ENCODE data around the gene ATP6V0E1. TPM values are rescaled to one million over a fixed set of nuclear protein-coding genes. Genes with fewer than 3 reads are reported as not detected.

The ATP6V0E1 gene
- total RNA-seq, 4 donors from 2014 or later = 170 to 254 (median 198) TPM

DNA sequence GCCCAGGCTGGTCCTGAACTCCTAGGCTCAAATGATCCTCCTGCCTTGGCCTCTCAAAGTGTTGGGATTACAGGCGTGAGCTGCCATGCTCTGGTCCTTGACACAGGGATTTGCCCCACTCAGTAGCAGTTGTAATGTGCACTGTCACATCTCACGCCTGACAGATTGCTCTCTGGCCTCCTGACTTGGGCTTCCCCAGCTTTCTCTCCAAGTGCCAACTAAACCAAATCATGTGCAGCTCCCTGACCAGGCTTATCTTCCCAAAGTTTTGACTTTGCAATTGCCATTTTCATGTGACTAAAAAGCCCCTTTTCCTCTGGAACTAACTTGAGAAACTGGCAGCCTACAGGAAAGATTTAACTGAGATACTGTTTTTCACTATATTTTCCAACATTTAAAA is 13.7 kb upstream of the ATP6V0E1 start:
- H3K4me1 ChIP-seq = no peaks in the 10 kb centered on the region
- 89 to 93% methylated on average over 2 of the region's 2 CpGs for WGBS, 2 donors
- no peaks in the 10 kb centered on the region for H3K27me3 ChIP-seq
- peaks cover 8 to 10% of the 10 kb centered on the region in 2 donors for H3K36me3 ChIP-seq
- no peak for DNase-seq
- intact Hi-C loops (cut with DNase I) = no loop called here
- no peak overlapping the region for H3K27ac ChIP-seq
- no peak overlapping the region for H3K4me3 ChIP-seq (replicated peaks in 1 of 3)
- H3K9me3 ChIP-seq = no peaks in the 10 kb centered on the region
- no peak for TF ChIP-seq POLR2A (IDR thresholded peaks at IDR 0.05)
- TF ChIP-seq, protein P1, sequence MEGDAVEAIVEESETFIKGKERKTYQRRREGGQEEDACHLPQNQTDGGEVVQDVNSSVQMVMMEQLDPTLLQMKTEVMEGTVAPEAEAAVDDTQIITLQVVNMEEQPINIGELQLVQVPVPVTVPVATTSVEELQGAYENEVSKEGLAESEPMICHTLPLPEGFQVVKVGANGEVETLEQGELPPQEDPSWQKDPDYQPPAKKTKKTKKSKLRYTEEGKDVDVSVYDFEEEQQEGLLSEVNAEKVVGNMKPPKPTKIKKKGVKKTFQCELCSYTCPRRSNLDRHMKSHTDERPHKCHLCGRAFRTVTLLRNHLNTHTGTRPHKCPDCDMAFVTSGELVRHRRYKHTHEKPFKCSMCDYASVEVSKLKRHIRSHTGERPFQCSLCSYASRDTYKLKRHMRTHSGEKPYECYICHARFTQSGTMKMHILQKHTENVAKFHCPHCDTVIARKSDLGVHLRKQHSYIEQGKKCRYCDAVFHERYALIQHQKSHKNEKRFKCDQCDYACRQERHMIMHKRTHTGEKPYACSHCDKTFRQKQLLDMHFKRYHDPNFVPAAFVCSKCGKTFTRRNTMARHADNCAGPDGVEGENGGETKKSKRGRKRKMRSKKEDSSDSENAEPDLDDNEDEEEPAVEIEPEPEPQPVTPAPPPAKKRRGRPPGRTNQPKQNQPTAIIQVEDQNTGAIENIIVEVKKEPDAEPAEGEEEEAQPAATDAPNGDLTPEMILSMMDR (IDR thresholded peaks at IDR 0.05) = no peak

DNA sequence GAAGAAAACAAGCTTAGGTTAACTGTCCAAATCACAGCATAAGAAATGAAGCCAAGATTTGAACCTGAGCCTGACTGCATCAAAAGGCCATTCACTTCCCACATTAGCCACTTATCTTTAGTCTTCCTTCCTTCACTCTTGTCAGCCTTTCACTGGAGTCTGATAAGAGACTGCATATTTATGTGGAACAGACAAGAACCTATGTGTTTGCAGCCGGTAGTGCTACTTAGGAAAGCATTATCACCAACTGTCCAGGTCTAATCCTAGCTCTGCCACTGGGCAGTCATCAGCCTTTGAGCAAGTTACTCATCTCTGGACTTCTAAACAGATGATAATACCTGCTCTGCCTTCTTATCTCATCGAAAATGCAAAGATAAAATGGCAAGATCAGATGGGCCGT is 12.1 kb upstream of the ATP6V0E1 start:
- TF ChIP-seq, protein P1 (IDR thresholded peaks at IDR 0.05) = no peak
- TF ChIP-seq POLR2A (IDR thresholded peaks at IDR 0.05) = no peak
- Histone ChIP-seq H3K27me3 (no peaks in the 10 kb centered on the region), H3K9me3 (no peaks in the 10 kb centered on the region), H3K4me1 (no peaks in the 10 kb centered on the region), H3K36me3 (peaks cover 8 to 10% of the 10 kb centered on the region in 2 donors), H3K27ac (no peak overlapping the region), H3K4me3 (replicated peaks in 1 of 3) (no peak overlapping the region)
- intact Hi-C loops (cut with DNase I) = no loop called here
- 92 to 96% methylated on average over 3 of the region's 3 CpGs for WGBS, 2 donors
- no peak for DNase-seq

DNA sequence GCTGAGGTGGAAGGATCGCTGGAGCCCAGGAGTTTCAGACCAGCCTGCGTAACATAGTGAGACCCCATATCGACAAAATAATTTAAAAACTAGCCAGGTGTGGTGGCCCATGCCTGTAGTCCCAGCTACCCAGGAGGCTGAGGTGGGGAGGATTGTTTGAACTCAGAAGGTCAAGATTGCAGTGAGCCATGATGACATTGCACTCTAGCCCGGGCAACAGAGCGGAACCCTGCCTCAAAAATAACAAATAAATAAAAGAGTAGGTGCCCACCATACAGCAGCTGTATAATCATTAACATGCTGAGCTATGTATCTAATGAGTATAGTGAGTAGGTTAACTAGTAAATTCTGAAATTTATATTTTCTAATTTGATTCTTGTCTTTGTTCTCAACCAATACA is 11.0 kb upstream of the ATP6V0E1 start:
- intact Hi-C loops (cut with DNase I) = no loop called here
- WGBS, 2 donors = 57 to 63% methylated on average over 5 of the region's 5 CpGs

DNA sequence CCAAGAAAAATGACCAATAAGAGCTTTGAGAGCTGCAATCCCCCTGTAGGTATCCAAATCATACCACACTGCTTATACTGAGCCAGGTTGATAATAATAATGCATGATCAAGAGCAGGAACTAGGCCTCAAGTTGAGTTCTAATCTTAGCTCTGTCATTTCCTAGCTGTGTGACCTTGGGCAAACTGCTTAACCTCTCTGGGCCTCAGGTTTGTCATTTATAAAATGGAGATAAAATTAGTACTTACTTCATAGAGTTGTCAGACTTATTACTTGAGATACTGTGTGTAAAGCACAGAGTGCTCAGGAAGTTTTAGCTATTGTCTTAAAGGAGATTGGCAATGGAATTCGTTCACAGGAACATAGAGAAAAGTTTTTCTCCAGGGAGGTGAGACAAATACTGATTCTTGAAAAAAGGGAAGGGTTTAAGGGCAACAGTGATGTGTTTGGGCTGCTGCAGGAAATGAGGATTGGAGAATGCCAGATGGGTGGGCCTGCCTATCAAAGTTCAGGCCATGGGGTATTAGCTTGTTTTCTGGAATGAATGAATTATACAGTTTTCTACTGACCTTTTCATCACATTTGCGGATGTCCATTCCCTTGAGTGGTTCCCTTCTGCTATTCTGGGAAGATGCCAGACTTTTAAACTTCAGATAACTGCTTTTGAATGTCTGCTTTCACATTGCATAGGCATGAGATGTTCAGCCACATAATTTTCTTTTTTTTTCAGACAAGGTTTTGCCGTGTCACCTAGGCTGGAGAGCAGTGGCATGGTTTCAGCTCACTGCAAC is 10.2 kb upstream of the ATP6V0E1 start:
- H3K4me1 ChIP-seq = no peaks in the 10 kb centered on the region

More for the DNA sequence above, 11.0 kb upstream of the ATP6V0E1 start:
- no peak for DNase-seq
- H3K27me3 ChIP-seq = no peaks in the 10 kb centered on the region
- H3K9me3 ChIP-seq = no peaks in the 10 kb centered on the region
- no peaks in the 10 kb centered on the region for H3K4me1 ChIP-seq
- TF ChIP-seq POLR2A (IDR thresholded peaks at IDR 0.05) = no peak
- TF ChIP-seq, protein P1 (IDR thresholded peaks at IDR 0.05) = no peak
- H3K4me3 ChIP-seq (replicated peaks in 1 of 3) = no peak overlapping the region
- H3K36me3 ChIP-seq = peaks cover 8 to 10% of the 10 kb centered on the region in 2 donors
- no peak overlapping the region for H3K27ac ChIP-seq

DNA sequence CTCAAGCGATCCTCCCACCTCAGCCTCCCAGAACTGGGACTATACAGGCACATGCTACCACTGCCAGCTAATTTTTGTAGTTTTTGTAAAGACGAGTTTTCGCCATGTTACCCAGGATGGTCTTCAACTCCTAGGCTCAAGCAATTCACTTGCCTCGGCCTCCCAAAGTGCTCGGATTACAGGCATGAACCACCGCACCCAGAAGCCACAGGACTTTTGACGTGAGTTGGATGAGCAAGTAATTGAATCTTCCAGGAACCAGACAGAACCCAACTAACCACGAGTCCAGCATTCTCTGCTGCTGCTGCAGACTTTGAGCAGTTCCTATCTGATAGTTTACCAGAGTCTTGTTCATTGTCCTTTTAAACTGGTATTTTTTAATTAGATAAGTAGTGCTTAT is 9.6 kb upstream of the ATP6V0E1 start:
- 77 to 85% methylated on average over 8 of the region's 8 CpGs for WGBS, 2 donors
- intact Hi-C loops (cut with DNase I) = no loop called here

More for the DNA sequence above, 10.2 kb upstream of the ATP6V0E1 start:
- WGBS, 2 donors = 49 to 51% methylated on average over 3 of the region's 3 CpGs
- no peak overlapping the region for H3K27ac ChIP-seq
- TF ChIP-seq, protein P1 (IDR thresholded peaks at IDR 0.05) = no peak
- TF ChIP-seq POLR2A (IDR thresholded peaks at IDR 0.05) = no peak
- peaks cover 8 to 10% of the 10 kb centered on the region in 2 donors for H3K36me3 ChIP-seq
- no peaks in the 10 kb centered on the region for H3K9me3 ChIP-seq
- DNase-seq = no peak
- H3K4me3 ChIP-seq (replicated peaks in 1 of 3) = no peak overlapping the region
- intact Hi-C loops (cut with DNase I) = no loop called here
- H3K27me3 ChIP-seq = no peaks in the 10 kb centered on the region

More for the DNA sequence above, 9.6 kb upstream of the ATP6V0E1 start:
- Histone ChIP-seq H3K9me3 (no peaks in the 10 kb centered on the region), H3K36me3 (peaks cover 7 to 8% of the 10 kb centered on the region in 2 donors), H3K27ac (no peak overlapping the region), H3K4me1 (no peaks in the 10 kb centered on the region), H3K4me3 (replicated peaks in 1 of 3) (no peak overlapping the region), H3K27me3 (no peaks in the 10 kb centered on the region)
- TF ChIP-seq, protein P1 (IDR thresholded peaks at IDR 0.05) = no peak
- TF ChIP-seq POLR2A (IDR thresholded peaks at IDR 0.05) = no peak
- DNase-seq = no peak
